HG03159 (cell line): ENCODE results near the gene MAGI1.

ENCODE experiments used
- ATAC-seq: cut with Tn5 transposase; IDR thresholded peaks from one replicate; pipeline ENCODE4 v1.9.1; 2021; ENCODE audit warnings: mild to moderate bottlenecking, moderate library complexity; ENCODE audit not compliant: unreplicated experiment

Gene MAGI1

GRCh38 chr3:65777050-65777449, 261.7 kb downstream of the MAGI1 start:
- ATAC-seq, result no peak

- no peak for ATAC-seq
Measured at GRCh38 chr3:65776494-65776893, 262.2 kb downstream of the MAGI1 start.

GRCh38 chr3:65776081-65776480, 262.6 kb downstream of the MAGI1 start:
- no peak for ATAC-seq

- ATAC-seq, result no peak
Measured at GRCh38 chr3:65772758-65773157, 266.0 kb downstream of the MAGI1 start.

GRCh38 chr3:65767551-65767950, 271.2 kb downstream of the MAGI1 start:
- ATAC-seq, result no peak

GRCh38 chr3:65762235-65762580, 276.5 kb downstream of the MAGI1 start:
- ATAC-seq, result no peak

GRCh38 chr3:65761446-65762234, 277.1 kb downstream of the MAGI1 start:
- no peak for ATAC-seq

GRCh38 chr3:65758876-65759598, 279.7 kb downstream of the MAGI1 start:
- no peak for ATAC-seq

GRCh38 chr3:65758438-65758837, 280.3 kb downstream of the MAGI1 start:
- ATAC-seq, result no peak

- ATAC-seq, result no peak
Measured at GRCh38 chr3:65752636-65753035, 286.1 kb downstream of the MAGI1 start.

GRCh38 chr3:65751123-65751700, 287.5 kb downstream of the MAGI1 start:
- peak; percentile 71 for ATAC-seq

- ATAC-seq, result no peak
Measured at GRCh38 chr3:65749066-65749465, 289.7 kb downstream of the MAGI1 start.

GRCh38 chr3:65748326-65748725, 290.4 kb downstream of the MAGI1 start:
- ATAC-seq, result no peak

- no peak for ATAC-seq
Measured at GRCh38 chr3:65746848-65747247, 291.9 kb downstream of the MAGI1 start.

- no peak for ATAC-seq
Measured at GRCh38 chr3:65745306-65745705, 293.4 kb downstream of the MAGI1 start.

- ATAC-seq, result no peak
Measured at GRCh38 chr3:65742914-65743313, 295.8 kb downstream of the MAGI1 start.

- no peak for ATAC-seq
Measured at GRCh38 chr3:65741540-65741939, 297.2 kb downstream of the MAGI1 start.

- no peak for ATAC-seq
Measured at GRCh38 chr3:65739901-65740541, 298.7 kb downstream of the MAGI1 start.

- no peak for ATAC-seq
Measured at GRCh38 chr3:65734792-65735191, 303.9 kb downstream of the MAGI1 start.

GRCh38 chr3:65734382-65734781, 304.3 kb downstream of the MAGI1 start:
- no peak for ATAC-seq

- ATAC-seq, result no peak
Measured at GRCh38 chr3:65733459-65733858, 305.3 kb downstream of the MAGI1 start.
